ENCODE results near the gene TMEM196.

DNA sequence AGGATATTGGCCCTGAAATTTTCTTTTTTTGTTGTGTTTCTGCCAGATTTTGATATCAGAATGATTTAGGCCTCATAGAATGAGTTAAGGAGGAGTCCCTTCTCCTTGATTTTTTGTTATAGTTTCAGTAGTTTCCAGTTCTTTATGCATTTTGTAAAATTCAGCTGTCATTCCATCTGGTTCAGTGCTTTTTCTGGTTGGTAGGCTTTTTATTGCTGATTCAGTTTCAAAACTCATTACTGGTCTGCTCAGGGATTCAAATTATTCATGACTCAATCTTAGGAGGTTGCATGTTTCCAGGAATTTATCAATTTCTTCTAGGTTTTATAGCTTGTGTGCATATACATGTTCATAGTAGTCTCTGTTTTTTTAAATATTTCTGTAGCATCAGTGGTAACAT is 10.1 kb upstream of the TMEM196 start:
- TF ChIP-seq, protein P1, sequence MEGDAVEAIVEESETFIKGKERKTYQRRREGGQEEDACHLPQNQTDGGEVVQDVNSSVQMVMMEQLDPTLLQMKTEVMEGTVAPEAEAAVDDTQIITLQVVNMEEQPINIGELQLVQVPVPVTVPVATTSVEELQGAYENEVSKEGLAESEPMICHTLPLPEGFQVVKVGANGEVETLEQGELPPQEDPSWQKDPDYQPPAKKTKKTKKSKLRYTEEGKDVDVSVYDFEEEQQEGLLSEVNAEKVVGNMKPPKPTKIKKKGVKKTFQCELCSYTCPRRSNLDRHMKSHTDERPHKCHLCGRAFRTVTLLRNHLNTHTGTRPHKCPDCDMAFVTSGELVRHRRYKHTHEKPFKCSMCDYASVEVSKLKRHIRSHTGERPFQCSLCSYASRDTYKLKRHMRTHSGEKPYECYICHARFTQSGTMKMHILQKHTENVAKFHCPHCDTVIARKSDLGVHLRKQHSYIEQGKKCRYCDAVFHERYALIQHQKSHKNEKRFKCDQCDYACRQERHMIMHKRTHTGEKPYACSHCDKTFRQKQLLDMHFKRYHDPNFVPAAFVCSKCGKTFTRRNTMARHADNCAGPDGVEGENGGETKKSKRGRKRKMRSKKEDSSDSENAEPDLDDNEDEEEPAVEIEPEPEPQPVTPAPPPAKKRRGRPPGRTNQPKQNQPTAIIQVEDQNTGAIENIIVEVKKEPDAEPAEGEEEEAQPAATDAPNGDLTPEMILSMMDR (conservative IDR thresholded peaks at IDR 0.05; ENCODE audit: low read depth in 2 of 2) = no peak
- TF ChIP-seq, protein P2, sequence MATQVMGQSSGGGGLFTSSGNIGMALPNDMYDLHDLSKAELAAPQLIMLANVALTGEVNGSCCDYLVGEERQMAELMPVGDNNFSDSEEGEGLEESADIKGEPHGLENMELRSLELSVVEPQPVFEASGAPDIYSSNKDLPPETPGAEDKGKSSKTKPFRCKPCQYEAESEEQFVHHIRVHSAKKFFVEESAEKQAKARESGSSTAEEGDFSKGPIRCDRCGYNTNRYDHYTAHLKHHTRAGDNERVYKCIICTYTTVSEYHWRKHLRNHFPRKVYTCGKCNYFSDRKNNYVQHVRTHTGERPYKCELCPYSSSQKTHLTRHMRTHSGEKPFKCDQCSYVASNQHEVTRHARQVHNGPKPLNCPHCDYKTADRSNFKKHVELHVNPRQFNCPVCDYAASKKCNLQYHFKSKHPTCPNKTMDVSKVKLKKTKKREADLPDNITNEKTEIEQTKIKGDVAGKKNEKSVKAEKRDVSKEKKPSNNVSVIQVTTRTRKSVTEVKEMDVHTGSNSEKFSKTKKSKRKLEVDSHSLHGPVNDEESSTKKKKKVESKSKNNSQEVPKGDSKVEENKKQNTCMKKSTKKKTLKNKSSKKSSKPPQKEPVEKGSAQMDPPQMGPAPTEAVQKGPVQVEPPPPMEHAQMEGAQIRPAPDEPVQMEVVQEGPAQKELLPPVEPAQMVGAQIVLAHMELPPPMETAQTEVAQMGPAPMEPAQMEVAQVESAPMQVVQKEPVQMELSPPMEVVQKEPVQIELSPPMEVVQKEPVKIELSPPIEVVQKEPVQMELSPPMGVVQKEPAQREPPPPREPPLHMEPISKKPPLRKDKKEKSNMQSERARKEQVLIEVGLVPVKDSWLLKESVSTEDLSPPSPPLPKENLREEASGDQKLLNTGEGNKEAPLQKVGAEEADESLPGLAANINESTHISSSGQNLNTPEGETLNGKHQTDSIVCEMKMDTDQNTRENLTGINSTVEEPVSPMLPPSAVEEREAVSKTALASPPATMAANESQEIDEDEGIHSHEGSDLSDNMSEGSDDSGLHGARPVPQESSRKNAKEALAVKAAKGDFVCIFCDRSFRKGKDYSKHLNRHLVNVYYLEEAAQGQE (IDR thresholded peaks at IDR 0.05; ENCODE audit: unreplicated experiment) = no peak
- TF ChIP-seq EZH2 (IDR thresholded peaks at IDR 0.05; ENCODE audit: low read depth, unreplicated experiment) (no peak), POLR2AphosphoS5 (IDR thresholded peaks at IDR 0.05; ENCODE audit: low read depth) (no peak), EZH2phosphoT487 (IDR thresholded peaks at IDR 0.05; ENCODE audit: unreplicated experiment) (no peak), JUNB (IDR thresholded peaks at IDR 0.05; ENCODE audit: unreplicated experiment) (no peak), CREB1 (CRISPR knock-in tag; IDR thresholded peaks at IDR 0.05; ENCODE audit: low read depth) (no peak)
- TF ChIP-seq, protein P3, sequence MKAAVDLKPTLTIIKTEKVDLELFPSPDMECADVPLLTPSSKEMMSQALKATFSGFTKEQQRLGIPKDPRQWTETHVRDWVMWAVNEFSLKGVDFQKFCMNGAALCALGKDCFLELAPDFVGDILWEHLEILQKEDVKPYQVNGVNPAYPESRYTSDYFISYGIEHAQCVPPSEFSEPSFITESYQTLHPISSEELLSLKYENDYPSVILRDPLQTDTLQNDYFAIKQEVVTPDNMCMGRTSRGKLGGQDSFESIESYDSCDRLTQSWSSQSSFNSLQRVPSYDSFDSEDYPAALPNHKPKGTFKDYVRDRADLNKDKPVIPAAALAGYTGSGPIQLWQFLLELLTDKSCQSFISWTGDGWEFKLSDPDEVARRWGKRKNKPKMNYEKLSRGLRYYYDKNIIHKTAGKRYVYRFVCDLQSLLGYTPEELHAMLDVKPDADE (IDR thresholded peaks at IDR 0.05) = no peak
- TF ChIP-seq, protein P4, sequence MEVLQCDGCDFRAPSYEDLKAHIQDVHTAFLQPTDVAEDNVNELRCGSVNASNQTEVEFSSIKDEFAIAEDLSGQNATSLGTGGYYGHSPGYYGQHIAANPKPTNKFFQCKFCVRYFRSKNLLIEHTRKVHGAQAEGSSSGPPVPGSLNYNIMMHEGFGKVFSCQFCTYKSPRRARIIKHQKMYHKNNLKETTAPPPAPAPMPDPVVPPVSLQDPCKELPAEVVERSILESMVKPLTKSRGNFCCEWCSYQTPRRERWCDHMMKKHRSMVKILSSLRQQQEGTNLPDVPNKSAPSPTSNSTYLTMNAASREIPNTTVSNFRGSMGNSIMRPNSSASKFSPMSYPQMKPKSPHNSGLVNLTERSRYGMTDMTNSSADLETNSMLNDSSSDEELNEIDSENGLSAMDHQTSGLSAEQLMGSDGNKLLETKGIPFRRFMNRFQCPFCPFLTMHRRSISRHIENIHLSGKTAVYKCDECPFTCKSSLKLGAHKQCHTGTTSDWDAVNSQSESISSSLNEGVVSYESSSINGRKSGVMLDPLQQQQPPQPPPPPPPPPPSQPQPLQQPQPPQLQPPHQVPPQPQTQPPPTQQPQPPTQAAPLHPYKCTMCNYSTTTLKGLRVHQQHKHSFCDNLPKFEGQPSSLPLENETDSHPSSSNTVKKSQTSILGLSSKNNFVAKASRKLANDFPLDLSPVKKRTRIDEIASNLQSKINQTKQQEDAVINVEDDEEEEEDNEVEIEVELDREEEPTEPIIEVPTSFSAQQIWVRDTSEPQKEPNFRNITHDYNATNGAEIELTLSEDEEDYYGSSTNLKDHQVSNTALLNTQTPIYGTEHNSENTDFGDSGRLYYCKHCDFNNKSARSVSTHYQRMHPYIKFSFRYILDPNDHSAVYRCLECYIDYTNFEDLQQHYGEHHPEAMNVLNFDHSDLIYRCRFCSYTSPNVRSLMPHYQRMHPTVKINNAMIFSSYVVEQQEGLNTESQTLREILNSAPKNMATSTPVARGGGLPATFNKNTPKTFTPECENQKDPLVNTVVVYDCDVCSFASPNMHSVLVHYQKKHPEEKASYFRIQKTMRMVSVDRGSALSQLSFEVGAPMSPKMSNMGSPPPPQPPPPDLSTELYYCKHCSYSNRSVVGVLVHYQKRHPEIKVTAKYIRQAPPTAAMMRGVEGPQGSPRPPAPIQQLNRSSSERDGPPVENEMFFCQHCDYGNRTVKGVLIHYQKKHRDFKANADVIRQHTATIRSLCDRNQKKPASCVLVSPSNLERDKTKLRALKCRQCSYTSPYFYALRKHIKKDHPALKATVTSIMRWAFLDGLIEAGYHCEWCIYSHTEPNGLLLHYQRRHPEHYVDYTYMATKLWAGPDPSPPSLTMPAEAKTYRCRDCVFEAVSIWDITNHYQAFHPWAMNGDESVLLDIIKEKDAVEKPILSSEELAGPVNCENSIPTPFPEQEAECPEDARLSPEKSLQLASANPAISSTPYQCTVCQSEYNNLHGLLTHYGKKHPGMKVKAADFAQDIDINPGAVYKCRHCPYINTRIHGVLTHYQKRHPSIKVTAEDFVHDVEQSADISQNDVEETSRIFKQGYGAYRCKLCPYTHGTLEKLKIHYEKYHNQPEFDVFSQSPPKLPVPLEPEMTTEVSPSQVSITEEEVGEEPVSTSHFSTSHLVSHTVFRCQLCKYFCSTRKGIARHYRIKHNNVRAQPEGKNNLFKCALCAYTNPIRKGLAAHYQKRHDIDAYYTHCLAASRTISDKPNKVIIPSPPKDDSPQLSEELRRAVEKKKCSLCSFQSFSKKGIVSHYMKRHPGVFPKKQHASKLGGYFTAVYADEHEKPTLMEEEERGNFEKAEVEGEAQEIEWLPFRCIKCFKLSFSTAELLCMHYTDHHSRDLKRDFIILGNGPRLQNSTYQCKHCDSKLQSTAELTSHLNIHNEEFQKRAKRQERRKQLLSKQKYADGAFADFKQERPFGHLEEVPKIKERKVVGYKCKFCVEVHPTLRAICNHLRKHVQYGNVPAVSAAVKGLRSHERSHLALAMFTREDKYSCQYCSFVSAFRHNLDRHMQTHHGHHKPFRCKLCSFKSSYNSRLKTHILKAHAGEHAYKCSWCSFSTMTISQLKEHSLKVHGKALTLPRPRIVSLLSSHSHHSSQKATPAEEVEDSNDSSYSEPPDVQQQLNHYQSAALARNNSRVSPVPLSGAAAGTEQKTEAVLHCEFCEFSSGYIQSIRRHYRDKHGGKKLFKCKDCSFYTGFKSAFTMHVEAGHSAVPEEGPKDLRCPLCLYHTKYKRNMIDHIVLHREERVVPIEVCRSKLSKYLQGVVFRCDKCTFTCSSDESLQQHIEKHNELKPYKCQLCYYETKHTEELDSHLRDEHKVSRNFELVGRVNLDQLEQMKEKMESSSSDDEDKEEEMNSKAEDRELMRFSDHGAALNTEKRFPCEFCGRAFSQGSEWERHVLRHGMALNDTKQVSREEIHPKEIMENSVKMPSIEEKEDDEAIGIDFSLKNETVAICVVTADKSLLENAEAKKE (CRISPR knock-in tag; IDR thresholded peaks at IDR 0.05) = no peak

Measured in GM23338 (cell line).